Measurements from ENCODE around the gene SERPINH1.

SERPINH1 gene

DNA sequence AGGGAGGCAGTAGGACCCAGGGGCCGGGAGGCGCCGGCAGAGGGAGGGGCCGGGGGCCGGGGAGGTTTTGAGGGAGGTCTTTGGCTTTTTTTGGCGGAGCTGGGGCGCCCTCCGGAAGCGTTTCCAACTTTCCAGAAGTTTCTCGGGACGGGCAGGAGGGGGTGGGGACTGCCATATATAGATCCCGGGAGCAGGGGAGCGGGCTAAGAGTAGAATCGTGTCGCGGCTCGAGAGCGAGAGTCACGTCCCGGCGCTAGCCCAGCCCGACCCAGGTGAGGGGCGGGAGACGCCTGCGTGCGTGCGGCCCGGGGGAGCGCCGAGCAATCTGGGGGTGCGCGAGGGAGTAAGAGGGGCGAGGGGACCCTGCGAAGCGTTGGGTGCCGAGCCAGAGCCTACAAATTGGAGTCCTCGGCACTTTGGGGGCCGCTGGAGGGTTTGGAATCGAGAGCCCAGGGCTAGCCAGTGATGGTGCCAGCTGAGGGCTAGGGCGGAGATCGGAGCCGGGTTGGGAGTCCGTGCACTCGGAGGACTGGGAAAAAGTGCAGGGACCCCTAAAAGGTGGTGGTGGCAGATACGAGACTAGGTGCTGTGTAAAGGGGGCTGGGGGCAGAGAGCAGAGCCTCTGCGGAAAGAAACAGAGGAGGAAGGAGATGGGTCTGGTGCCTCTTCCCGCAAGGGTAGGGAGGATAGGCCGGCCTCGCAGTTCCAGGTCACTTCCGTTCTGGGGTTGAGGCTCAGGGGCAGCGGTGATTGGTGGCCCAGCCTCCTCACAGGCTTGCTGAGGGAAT lies at the start of gene SERPINH1:
TSS of gene SERPINH1 (plus strand) at position 206 of the 788 bp plus-strand sequence. CDS start 4,097 bp downstream, outside the sequence.
- no peaks in the 10 kb centered on the region for H3K27me3 ChIP-seq (ENCODE audit: control insufficient read depth in 1 of 2, insufficient read depth in 2 of 2, low read length in 2 of 2)
- no peaks in the 10 kb centered on the region for H3K9me3 ChIP-seq (ENCODE audit: low read length)
- H3K9ac ChIP-seq (ENCODE audit: low read length): peak within 1 kb of the TSS; percentile 99
- peaks cover 9% of the 10 kb centered on the region for H3K36me3 ChIP-seq (ENCODE audit: insufficient read depth, low read length)
- H3K4me3 ChIP-seq (ENCODE audit: low read depth in 1 of 2, low read length in 2 of 2): peak within 1 kb of the TSS; percentile 98 to 100
- H3K4me1 ChIP-seq (ENCODE audit: insufficient read depth, low read length): peaks cover 82% of the 10 kb centered on the region
- H3K27ac ChIP-seq (ENCODE audit: low read depth, low read length): peak within 1 kb of the TSS; percentile 100

DNA sequence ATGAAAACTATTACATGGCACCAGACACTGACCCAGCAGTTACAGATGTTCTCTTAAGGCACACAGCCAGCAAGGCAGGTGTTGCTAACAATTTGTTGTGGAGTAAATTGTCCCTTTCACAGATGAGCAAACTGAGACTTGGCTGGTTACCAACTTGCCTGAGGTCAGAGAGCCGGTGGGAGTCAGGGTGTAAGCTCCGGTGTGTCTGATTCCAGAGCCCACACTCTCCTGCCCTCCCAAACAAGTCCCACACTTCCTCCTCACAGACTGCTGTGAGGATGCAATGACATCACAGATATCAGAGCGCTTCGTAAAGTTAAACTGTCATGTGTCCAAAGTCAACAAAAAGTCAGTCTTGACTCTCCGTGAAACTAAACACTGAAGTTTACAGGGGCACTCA lies 48.8 kb upstream of the SERPINH1 start:
- no peak overlapping the region for H3K4me3 ChIP-seq (ENCODE audit: low read depth in 1 of 2, low read length in 2 of 2)
- no peak overlapping the region for H3K27ac ChIP-seq (ENCODE audit: low read depth, low read length)
- no peak overlapping the region for H3K9ac ChIP-seq (ENCODE audit: low read length)
- H3K36me3 ChIP-seq (ENCODE audit: insufficient read depth, low read length): no peaks in the 10 kb centered on the region
- H3K27me3 ChIP-seq (ENCODE audit: control insufficient read depth in 1 of 2, insufficient read depth in 2 of 2, low read length in 2 of 2): no peaks in the 10 kb centered on the region
- H3K4me1 ChIP-seq (ENCODE audit: insufficient read depth, low read length): no peaks in the 10 kb centered on the region
- no peaks in the 10 kb centered on the region for H3K9me3 ChIP-seq (ENCODE audit: low read length)

DNA sequence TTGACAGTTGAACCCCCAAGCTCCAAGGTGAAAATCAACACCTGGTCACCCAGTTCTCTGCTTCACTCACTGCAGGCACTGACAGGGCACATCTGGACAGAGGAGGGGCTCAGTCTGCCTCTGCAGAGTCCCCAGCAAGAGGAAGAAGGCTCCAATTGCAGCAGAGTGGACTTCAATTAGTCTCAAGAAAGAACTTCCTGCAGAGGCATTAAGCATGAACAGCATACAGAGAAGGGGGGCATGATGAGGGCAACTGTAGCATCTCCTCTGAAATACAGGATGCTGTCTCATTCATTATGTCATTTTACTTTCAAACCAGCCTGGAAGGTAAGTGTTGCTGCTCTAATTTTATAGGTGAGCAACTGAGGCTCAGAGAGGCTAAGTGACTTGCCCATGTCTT lies 47.5 kb upstream of the SERPINH1 start:
- no peak overlapping the region for H3K27ac ChIP-seq (ENCODE audit: low read depth, low read length)
- H3K9me3 ChIP-seq (ENCODE audit: low read length): no peaks in the 10 kb centered on the region
- no peaks in the 10 kb centered on the region for H3K36me3 ChIP-seq (ENCODE audit: insufficient read depth, low read length)
- H3K4me3 ChIP-seq (ENCODE audit: low read depth in 1 of 2, low read length in 2 of 2): no peak overlapping the region
- no peaks in the 10 kb centered on the region for H3K4me1 ChIP-seq (ENCODE audit: insufficient read depth, low read length)
- H3K27me3 ChIP-seq (ENCODE audit: control insufficient read depth in 1 of 2, insufficient read depth in 2 of 2, low read length in 2 of 2): no peaks in the 10 kb centered on the region
- no peak overlapping the region for H3K9ac ChIP-seq (ENCODE audit: low read length)

GRCh38 chr11:75516140-75516539 lies 45.9 kb upstream of the SERPINH1 start:
- H3K4me1 ChIP-seq (ENCODE audit: insufficient read depth, low read length): no peaks in the 10 kb centered on the region
- no peaks in the 10 kb centered on the region for H3K27me3 ChIP-seq (ENCODE audit: control insufficient read depth in 1 of 2, insufficient read depth in 2 of 2, low read length in 2 of 2)
- no peak overlapping the region for H3K4me3 ChIP-seq (ENCODE audit: low read depth in 1 of 2, low read length in 2 of 2)
- H3K27ac ChIP-seq (ENCODE audit: low read depth, low read length): no peak overlapping the region
- no peaks in the 10 kb centered on the region for H3K9me3 ChIP-seq (ENCODE audit: low read length)
- no peaks in the 10 kb centered on the region for H3K36me3 ChIP-seq (ENCODE audit: insufficient read depth, low read length)
- H3K9ac ChIP-seq (ENCODE audit: low read length): no peak overlapping the region

DNA sequence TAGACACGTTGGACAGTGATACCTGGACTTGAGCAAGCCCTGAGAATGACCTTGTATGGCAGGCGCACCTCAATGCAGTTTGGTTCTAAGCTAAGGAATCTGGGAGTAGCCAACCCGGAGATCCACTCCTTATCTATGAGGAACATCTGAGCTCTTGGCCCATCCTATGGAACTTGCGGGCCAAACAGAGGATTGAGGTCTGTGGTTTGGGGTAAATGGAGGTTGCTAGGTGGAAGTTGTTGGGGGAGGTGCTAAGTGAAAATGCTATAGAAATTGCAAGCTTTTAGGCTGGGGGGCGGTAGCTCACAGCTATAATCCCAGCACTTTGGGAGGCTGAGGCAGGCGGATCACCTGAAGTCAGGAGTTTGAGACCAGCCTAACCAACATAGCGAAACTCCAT lies 45.2 kb upstream of the SERPINH1 start:
- Histone ChIP-seq H3K27me3 (ENCODE audit: control insufficient read depth in 1 of 2, insufficient read depth in 2 of 2, low read length in 2 of 2) (no peaks in the 10 kb centered on the region), H3K9ac (ENCODE audit: low read length) (no peak overlapping the region), H3K36me3 (ENCODE audit: insufficient read depth, low read length) (no peaks in the 10 kb centered on the region), H3K9me3 (ENCODE audit: low read length) (no peaks in the 10 kb centered on the region), H3K4me3 (ENCODE audit: low read depth in 1 of 2, low read length in 2 of 2) (no peak overlapping the region), H3K27ac (ENCODE audit: low read depth, low read length) (no peak overlapping the region), H3K4me1 (ENCODE audit: insufficient read depth, low read length) (no peaks in the 10 kb centered on the region)

DNA sequence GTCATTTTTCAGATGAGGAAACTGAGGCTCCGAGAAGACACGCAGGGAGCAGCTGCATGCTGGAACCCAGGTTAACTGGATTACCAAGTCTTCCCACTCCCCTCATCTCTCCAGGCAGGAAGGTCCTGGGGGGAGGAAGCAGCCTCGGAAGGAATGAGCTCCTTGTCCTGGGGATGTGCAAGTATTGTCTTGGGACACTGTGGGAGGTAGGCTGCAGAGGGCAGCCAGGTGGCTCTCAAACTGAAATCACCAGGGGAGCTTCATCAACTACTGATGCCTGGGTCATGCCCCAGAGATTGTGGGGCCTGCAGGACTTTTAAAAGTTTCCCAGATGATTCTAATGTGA lies 43.9 kb upstream of the SERPINH1 start:
- Histone ChIP-seq H3K9me3 (ENCODE audit: low read length) (no peaks in the 10 kb centered on the region), H3K27ac (ENCODE audit: low read depth, low read length) (no peak overlapping the region), H3K4me3 (ENCODE audit: low read depth in 1 of 2, low read length in 2 of 2) (no peak overlapping the region), H3K9ac (ENCODE audit: low read length) (no peak overlapping the region), H3K36me3 (ENCODE audit: insufficient read depth, low read length) (no peaks in the 10 kb centered on the region), H3K27me3 (ENCODE audit: control insufficient read depth in 1 of 2, insufficient read depth in 2 of 2, low read length in 2 of 2) (no peaks in the 10 kb centered on the region), H3K4me1 (ENCODE audit: insufficient read depth, low read length) (no peaks in the 10 kb centered on the region)

DNA sequence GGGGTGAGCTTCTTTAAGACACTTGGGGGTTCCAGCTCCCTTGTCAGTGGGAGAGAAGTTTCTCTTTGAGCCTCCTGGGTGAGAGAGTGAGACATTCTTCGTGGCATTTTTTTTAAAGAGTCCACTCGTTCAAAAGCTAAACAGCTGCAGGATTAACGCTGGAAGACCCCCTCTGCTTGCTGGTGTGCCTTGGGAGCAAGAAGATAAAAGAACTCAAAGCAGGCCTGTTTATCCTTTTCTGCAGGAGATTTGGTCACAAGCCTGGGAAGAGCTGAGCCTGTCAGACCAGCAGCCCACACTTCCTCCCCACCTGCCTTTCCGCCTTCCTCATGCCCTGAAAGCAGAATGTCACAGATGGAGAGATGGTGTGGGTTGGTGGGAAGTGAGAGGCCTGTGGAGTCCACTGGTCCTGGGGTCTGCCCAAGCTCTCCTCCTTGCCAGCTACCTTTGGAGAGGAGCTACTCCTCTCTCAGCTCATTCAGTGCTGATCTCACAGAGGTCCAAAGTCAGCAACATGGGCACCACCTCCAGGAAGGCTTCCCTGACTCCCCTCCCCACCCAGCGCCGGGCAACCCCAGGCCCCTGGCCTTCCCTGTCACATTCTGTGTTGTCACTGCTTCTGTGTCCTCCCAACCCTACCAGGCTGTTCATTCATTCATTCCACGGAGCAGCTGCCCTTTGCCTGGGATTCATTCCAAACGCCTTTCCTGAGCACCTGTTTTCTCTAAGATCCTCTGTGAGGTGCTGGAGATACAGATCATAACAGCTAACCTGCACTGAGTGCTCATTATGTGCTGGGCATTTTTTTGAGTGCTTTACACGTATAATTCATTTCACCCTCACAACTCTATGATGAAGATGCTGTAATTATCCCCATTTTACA lies 43.0 kb upstream of the SERPINH1 start:
- H3K36me3 ChIP-seq (ENCODE audit: insufficient read depth, low read length): no peaks in the 10 kb centered on the region
- H3K9me3 ChIP-seq (ENCODE audit: low read length): no peaks in the 10 kb centered on the region
- no peak overlapping the region for H3K27ac ChIP-seq (ENCODE audit: low read depth, low read length)
- H3K4me3 ChIP-seq (ENCODE audit: low read depth in 1 of 2, low read length in 2 of 2): no peak overlapping the region
- peaks cover 4% of the 10 kb centered on the region for H3K4me1 ChIP-seq (ENCODE audit: insufficient read depth, low read length)
- H3K27me3 ChIP-seq (ENCODE audit: control insufficient read depth in 1 of 2, insufficient read depth in 2 of 2, low read length in 2 of 2): no peaks in the 10 kb centered on the region
- no peak overlapping the region for H3K9ac ChIP-seq (ENCODE audit: low read length)

DNA sequence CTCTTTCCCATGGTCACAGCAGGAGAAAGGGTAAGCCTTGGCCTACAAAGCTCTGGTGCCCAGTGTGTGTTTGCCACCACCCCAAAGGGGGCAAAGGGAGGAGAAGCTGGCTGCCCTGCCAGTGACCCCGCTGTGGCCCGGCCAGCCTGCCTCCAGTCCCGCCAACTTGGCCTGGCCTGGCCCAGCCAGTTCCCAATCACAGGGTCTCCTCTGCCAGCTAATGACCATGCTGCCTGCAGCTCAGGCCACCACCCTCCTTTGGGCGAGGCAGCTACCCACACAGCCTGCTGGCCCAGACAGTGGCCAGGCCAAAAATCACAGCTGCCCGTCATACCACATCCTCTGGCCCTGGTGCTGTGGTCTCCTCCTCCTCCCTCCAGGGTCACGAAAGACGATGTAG lies 41.4 kb upstream of the SERPINH1 start:
- Histone ChIP-seq H3K4me1 (ENCODE audit: insufficient read depth, low read length) (peaks cover 13% of the 10 kb centered on the region), H3K9ac (ENCODE audit: low read length) (no peak overlapping the region), H3K9me3 (ENCODE audit: low read length) (no peaks in the 10 kb centered on the region)

GRCh38 chr11:75522286-75523044 lies 39.6 kb upstream of the SERPINH1 start:
- H3K27ac ChIP-seq (ENCODE audit: low read depth, low read length): no peak overlapping the region
- no peak overlapping the region for H3K4me3 ChIP-seq (ENCODE audit: low read depth in 1 of 2, low read length in 2 of 2)
- H3K36me3 ChIP-seq (ENCODE audit: insufficient read depth, low read length): no peaks in the 10 kb centered on the region
- peaks cover 0 to 8% of the 10 kb centered on the region in 2 donors for H3K27me3 ChIP-seq (ENCODE audit: control insufficient read depth in 1 of 2, insufficient read depth in 2 of 2, low read length in 2 of 2)
- H3K9ac ChIP-seq (ENCODE audit: low read length): no peak overlapping the region
- H3K9me3 ChIP-seq (ENCODE audit: low read length): no peaks in the 10 kb centered on the region
- peaks cover 13% of the 10 kb centered on the region for H3K4me1 ChIP-seq (ENCODE audit: insufficient read depth, low read length)

More for the DNA sequence above, 41.4 kb upstream of the SERPINH1 start:
- Histone ChIP-seq H3K36me3 (ENCODE audit: insufficient read depth, low read length) (no peaks in the 10 kb centered on the region), H3K4me3 (ENCODE audit: low read depth in 1 of 2, low read length in 2 of 2) (no peak overlapping the region), H3K27me3 (ENCODE audit: control insufficient read depth in 1 of 2, insufficient read depth in 2 of 2, low read length in 2 of 2) (peaks cover 0 to 8% of the 10 kb centered on the region in 2 donors), H3K27ac (ENCODE audit: low read depth, low read length) (no peak overlapping the region)

DNA sequence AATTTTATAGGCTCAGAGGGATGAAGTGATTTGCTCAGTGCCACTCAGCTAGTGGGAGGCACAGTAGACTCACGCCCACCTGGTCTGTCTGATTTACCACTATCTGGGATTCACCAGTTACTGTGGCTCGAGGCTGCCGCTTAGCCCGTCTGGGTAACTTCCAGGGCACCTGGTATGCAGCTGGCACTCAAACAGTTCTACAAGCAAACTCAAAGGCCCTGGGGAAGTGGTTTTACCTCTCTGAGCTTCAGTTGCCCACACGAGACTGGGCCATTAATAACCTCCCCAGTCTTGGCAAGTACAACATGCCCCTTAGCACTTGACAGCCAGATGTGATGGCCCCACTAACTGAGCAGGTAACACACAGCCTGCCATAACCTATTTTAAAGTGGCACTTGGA lies 38.9 kb upstream of the SERPINH1 start:
- Histone ChIP-seq H3K9ac (ENCODE audit: low read length) (no peak overlapping the region), H3K4me1 (ENCODE audit: insufficient read depth, low read length) (peaks cover 13% of the 10 kb centered on the region), H3K36me3 (ENCODE audit: insufficient read depth, low read length) (no peaks in the 10 kb centered on the region), H3K27ac (ENCODE audit: low read depth, low read length) (no peak overlapping the region), H3K27me3 (ENCODE audit: control insufficient read depth in 1 of 2, insufficient read depth in 2 of 2, low read length in 2 of 2) (peaks cover 0 to 8% of the 10 kb centered on the region in 2 donors), H3K9me3 (ENCODE audit: low read length) (no peaks in the 10 kb centered on the region), H3K4me3 (ENCODE audit: low read depth in 1 of 2, low read length in 2 of 2) (no peak overlapping the region)

Data from muscle layer of colon (tissue), 2 donors.